ENCODE data around the gene PCGF1. TPM values are rescaled to one million over a fixed set of nuclear protein-coding genes. Genes with fewer than 3 reads are reported as not detected.
"Not testable (repeated sequence)": the region's sequence is repeated elsewhere in the genome, so short reads cannot be mapped to it uniquely, and the experiment has no call there.

The PCGF1 gene
- total RNA-seq, 2 donors from 2014 or later = 13.6 to 14.7 TPM

DNA sequence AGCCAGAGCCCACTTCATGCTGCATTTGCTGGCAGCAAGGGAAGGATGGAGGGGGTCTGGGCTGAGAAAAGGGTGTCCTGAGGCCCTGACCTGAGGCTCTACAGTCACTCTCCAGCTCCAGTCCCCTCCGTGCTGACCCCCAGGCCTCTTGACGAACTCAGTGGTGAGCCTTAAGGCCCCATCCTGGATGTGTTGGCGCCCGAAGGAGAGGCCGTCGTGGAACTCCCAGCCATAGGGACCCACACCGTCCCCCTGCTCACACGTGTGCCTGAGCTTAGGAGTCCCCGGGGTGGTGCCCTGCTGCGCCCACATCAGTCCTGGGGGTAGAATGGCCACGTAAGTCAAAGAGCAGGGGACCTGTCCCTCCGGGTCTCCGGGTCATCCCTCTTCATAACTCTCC lies 43.1 kb downstream of the PCGF1 start:
- 4% methylated on average over 12 of the region's 13 CpGs for WGBS
- TF ChIP-seq CTCF (IDR thresholded peaks at IDR 0.05) = no peak
- no peak for TF ChIP-seq POLR2A (IDR thresholded peaks at IDR 0.05)
- no peak for TF ChIP-seq POLR2AphosphoS5 (IDR thresholded peaks at IDR 0.05)
- peak overlapping the region; percentile 62 to 93 for H3K4me3 ChIP-seq
- H3K4me1 ChIP-seq (replicated peaks) = peaks cover 2% of the 10 kb centered on the region
- no peaks in the 10 kb centered on the region for H3K27me3 ChIP-seq (replicated peaks; ENCODE audit: insufficient read depth)
- no peak for DNase-seq (ENCODE audit: low spot score)
- intact Hi-C loops (cut with DNase I) = no loop called here
- H3K9me3 ChIP-seq = no peaks in the 10 kb centered on the region
- H3K36me3 ChIP-seq = peaks cover 0 to 5% of the 10 kb centered on the region in 2 donors
- peak overlapping the region; percentile 66 to 84 for H3K27ac ChIP-seq

DNA sequence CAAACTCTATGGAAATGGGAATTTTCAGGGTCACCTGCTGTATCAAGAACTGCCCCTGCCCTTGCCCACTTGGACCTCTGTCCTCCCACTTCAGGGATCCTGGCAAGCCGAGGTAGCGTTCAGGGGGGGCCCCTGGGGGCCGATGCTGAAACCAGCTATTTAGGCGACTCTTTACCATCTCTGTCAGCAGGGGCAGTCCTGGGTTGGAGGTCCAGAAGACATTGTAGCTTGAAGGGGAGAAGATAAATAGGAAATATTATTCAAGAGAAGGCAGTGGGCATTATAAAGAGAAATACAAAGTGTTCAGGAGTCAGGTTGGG lies 44.7 kb downstream of the PCGF1 start:
- WGBS = 79% methylated on average over 4 of the region's 4 CpGs
- Histone ChIP-seq H3K27me3 (replicated peaks; ENCODE audit: insufficient read depth) (no peaks in the 10 kb centered on the region), H3K4me3 (no peak overlapping the region), H3K27ac (no peak overlapping the region), H3K4me1 (replicated peaks) (peaks cover 8% of the 10 kb centered on the region), H3K36me3 (peaks cover 0 to 5% of the 10 kb centered on the region in 2 donors), H3K9me3 (no peaks in the 10 kb centered on the region)
- TF ChIP-seq CTCF (IDR thresholded peaks at IDR 0.05) (no peak), POLR2A (IDR thresholded peaks at IDR 0.05) (no peak), POLR2AphosphoS5 (IDR thresholded peaks at IDR 0.05) (no peak)
- no peak for DNase-seq (ENCODE audit: low spot score)
- intact Hi-C loops (cut with DNase I) = no loop called here

- H3K4me1 ChIP-seq (replicated peaks) = peaks cover 8% of the 10 kb centered on the region
- H3K36me3 ChIP-seq = peaks cover 0 to 5% of the 10 kb centered on the region in 2 donors
- H3K27me3 ChIP-seq (replicated peaks; ENCODE audit: insufficient read depth) = no peaks in the 10 kb centered on the region
- H3K9me3 ChIP-seq = no peaks in the 10 kb centered on the region
- no peak overlapping the region for H3K4me3 ChIP-seq
- DNase-seq (ENCODE audit: low spot score) = no peak
- TF ChIP-seq CTCF (IDR thresholded peaks at IDR 0.05) (no peak), POLR2A (IDR thresholded peaks at IDR 0.05) (no peak), POLR2AphosphoS5 (IDR thresholded peaks at IDR 0.05) (no peak)
- no peak overlapping the region for H3K27ac ChIP-seq
- 88% methylated on average over 20 of the region's 20 CpGs for whole genome bisulfite sequencing
- intact Hi-C loops (cut with DNase I) = no loop called here
Observed at GRCh38 chr2:74462054-74462785, 45.3 kb downstream of the PCGF1 start.

DNA sequence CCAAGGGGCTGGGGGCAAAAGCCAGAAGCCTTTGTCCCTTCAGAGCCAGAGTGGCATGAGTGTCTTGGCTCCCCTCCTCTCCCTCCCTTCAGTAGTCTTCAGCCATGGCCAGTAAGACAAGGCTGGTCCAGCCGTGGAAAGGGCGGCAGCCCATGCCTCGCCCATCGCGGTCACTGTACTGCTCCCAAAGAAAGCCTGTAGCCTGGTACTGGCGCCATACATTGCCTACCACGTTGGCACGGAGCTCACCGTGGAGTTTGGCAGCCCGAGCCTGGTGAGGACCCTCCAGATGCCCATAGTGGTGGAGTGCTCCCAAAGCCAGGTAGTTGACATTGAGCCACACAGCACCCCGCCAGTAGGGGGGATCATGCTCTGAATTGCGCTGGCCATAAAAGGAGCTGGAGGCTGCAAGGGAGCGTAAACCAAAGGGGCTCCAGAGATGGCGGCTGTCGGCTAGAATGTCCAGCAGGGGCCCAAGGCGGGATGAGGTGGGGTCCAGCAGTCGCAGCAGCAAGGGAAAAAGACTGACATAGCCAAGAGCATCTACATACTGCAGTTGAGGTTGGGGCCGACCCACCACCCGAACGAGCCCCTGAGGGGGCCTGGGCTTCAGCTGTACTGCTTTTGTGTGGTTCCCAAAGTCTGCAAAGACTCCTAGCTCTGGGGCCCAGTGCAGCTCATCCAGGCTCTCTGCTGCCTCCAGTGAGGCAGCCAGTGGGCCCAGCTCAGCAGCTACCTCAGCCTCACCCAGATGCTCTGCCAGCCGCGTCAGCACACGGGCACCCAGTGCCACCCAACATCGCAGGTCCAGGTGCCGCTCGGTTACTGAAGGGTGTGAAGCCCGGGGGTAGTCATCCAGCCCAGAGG lies 46.1 kb downstream of the PCGF1 start:
- intact Hi-C loops (cut with DNase I) = no loop called here
- TF ChIP-seq POLR2A (IDR thresholded peaks at IDR 0.05) = no peak
- no peak for TF ChIP-seq CTCF (IDR thresholded peaks at IDR 0.05)
- TF ChIP-seq POLR2AphosphoS5 (IDR thresholded peaks at IDR 0.05) = no peak
- Histone ChIP-seq H3K27ac (no peak overlapping the region), H3K4me1 (replicated peaks) (peaks cover 8% of the 10 kb centered on the region), H3K9me3 (no peaks in the 10 kb centered on the region), H3K36me3 (peaks cover 0 to 5% of the 10 kb centered on the region in 2 donors), H3K27me3 (replicated peaks; ENCODE audit: insufficient read depth) (no peaks in the 10 kb centered on the region), H3K4me3 (no peak overlapping the region)
- WGBS = 89% methylated on average over 27 of the region's 27 CpGs
- DNase-seq (ENCODE audit: low spot score) = no peak

DNA sequence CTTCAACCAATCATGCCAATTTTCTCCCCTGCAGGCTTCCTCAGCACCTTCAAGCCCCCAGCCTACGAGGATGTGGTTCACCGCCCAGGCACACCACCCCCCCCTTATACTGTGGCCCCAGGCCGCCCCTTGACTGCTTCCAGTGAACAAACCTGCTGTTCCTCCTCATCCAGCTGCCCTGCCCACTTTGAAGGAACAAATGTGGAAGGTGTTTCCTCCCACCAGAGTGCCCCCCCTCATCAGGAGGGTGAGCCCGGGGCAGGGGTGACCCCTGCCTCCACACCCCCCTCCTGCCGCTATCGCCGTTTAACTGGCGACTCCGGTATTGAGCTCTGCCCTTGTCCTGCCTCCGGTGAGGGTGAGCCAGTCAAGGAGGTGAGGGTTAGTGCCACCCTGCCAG lies 47.3 kb downstream of the PCGF1 start:
- H3K4me1 ChIP-seq (replicated peaks); H3K9me3 ChIP-seq; H3K36me3 ChIP-seq; DNase-seq (ENCODE audit: low spot score); H3K4me3 ChIP-seq; H3K27ac ChIP-seq; intact Hi-C loops (cut with DNase I); H3K27me3 ChIP-seq (replicated peaks; ENCODE audit: insufficient read depth): not testable (repeated sequence)
- 76% methylated on average over 10 of the region's 10 CpGs for WGBS

GRCh38 chr2:74459503-74460118 lies 47.9 kb downstream of the PCGF1 start:
- H3K4me3 ChIP-seq = peak overlapping the region in 1 of 2 donors; percentile 73
- H3K4me1 ChIP-seq (replicated peaks); DNase-seq (ENCODE audit: low spot score); intact Hi-C loops (cut with DNase I); H3K36me3 ChIP-seq; H3K27ac ChIP-seq; H3K27me3 ChIP-seq (replicated peaks; ENCODE audit: insufficient read depth); H3K9me3 ChIP-seq: not testable (repeated sequence)
- WGBS = 77% methylated on average over 13 of the region's 13 CpGs
